Ishikawa (cell line): ENCODE results near the gene ADK.

ENCODE experiments used
- CEBPB ChIP-seq: IDR thresholded peaks from 2 replicates; pipeline ENCODE4 v1.6.1; 2012
- CREB1 ChIP-seq: IDR thresholded peaks from 2 replicates; pipeline ENCODE4 v1.6.1; 2012; ENCODE audit warnings: low read depth
- EGR1 ChIP-seq: IDR thresholded peaks from 2 replicates; pipeline ENCODE4 v1.6.1; 2012
- EP300 ChIP-seq: IDR thresholded peaks from 2 replicates; pipeline ENCODE4 v1.6.1; 2012; ENCODE audit warnings: borderline replicate concordance
- FOXM1 ChIP-seq: IDR thresholded peaks from 2 replicates; pipeline ENCODE4 v1.6.1; 2012; ENCODE audit warnings: low read depth, borderline replicate concordance
- MAX ChIP-seq: IDR thresholded peaks from 2 replicates; pipeline ENCODE4 v1.6.1; 2012
- NFIC ChIP-seq: IDR thresholded peaks from 2 replicates; pipeline ENCODE4 v1.6.1; 2012
- RAD21 ChIP-seq: IDR thresholded peaks from 2 replicates; pipeline ENCODE4 v1.6.1; 2012; ENCODE audit warnings: low read depth
- REST ChIP-seq: IDR thresholded peaks from 2 replicates; pipeline ENCODE4 v1.6.1; 2012; ENCODE audit warnings: low read depth, mild to moderate bottlenecking
- TAF1 ChIP-seq: IDR thresholded peaks from 2 replicates; pipeline ENCODE4 v1.6.1; 2012; ENCODE audit warnings: low read depth, mild to moderate bottlenecking
- TCF12 ChIP-seq: IDR thresholded peaks from 2 replicates; pipeline ENCODE4 v1.6.1; 2012; ENCODE audit warnings: low read depth
- TEAD4 ChIP-seq: IDR thresholded peaks from 2 replicates; pipeline ENCODE4 v1.6.1; 2012
- USF1 ChIP-seq: IDR thresholded peaks from 2 replicates; pipeline ENCODE4 v1.6.1; 2012
- YY1 ChIP-seq: IDR thresholded peaks from 2 replicates; pipeline ENCODE4 v1.6.1; 2012; ENCODE audit warnings: low read depth
- ZBTB7A ChIP-seq: IDR thresholded peaks from 2 replicates; pipeline ENCODE4 v1.6.1; 2012; ENCODE audit warnings: low read depth

The ADK gene

GRCh38 chr10:74599672-74600071, 448.7 kb downstream of the ADK start:
- TF ChIP-seq YY1: no peak
- TF ChIP-seq ZBTB7A: no peak
- TF ChIP-seq EGR1: no peak
- no peak for TF ChIP-seq MAX
- no peak for TF ChIP-seq RAD21
- no peak for TF ChIP-seq TEAD4
- TF ChIP-seq TCF12: no peak
- TF ChIP-seq CREB1: no peak
- TF ChIP-seq NFIC: no peak
- no peak for TF ChIP-seq EP300
- no peak for TF ChIP-seq FOXM1
- no peak for TF ChIP-seq USF1
- no peak for TF ChIP-seq REST
- no peak for TF ChIP-seq CEBPB

DNA sequence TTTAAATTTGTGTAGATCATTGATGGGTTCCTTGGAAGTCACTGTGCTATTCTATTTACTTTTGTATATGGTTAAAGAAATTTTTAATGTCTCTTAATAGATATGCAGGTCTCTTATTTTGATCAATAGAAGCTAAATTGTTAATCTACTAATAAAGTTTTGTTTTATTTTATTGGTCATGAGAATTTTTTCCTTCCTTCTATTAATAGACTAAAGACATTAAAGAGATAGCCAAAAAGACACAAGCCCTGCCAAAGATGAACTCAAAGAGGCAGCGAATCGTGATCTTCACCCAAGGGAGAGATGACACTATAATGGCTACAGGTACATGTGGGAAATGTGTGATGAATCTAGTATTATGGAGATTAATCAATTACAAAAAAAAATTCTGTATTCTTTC, 449.1 kb downstream of the ADK start:
- no peak for TF ChIP-seq EP300
- TF ChIP-seq RAD21: no peak
- no peak for TF ChIP-seq EGR1
- no peak for TF ChIP-seq TCF12
- TF ChIP-seq MAX: no peak
- no peak for TF ChIP-seq NFIC
- no peak for TF ChIP-seq TEAD4
- TF ChIP-seq REST: no peak
- no peak for TF ChIP-seq FOXM1
- no peak for TF ChIP-seq USF1
- TF ChIP-seq TAF1: no peak
- no peak for TF ChIP-seq ZBTB7A
- no peak for TF ChIP-seq YY1
- TF ChIP-seq CREB1: no peak

- TF ChIP-seq RAD21 (no peak), NFIC (no peak), USF1 (no peak), CREB1 (no peak), TAF1 (no peak), YY1 (no peak), EP300 (no peak), REST (no peak), CEBPB (no peak), EGR1 (no peak), TCF12 (no peak), ZBTB7A (no peak), TEAD4 (no peak), FOXM1 (no peak), MAX (no peak)
Measured at GRCh38 chr10:74602576-74602975, 451.6 kb downstream of the ADK start.

GRCh38 chr10:74610299-74610698, 459.3 kb downstream of the ADK start:
- TF ChIP-seq NFIC (no peak), USF1 (no peak), TEAD4 (no peak), MAX (no peak), CEBPB (no peak), EP300 (no peak), TAF1 (no peak), EGR1 (no peak), TCF12 (no peak), RAD21 (no peak), REST (no peak), FOXM1 (no peak), CREB1 (no peak)
